BJ (cell line): Measurements from ENCODE around the gene ZDHHC1. TPM values are rescaled to one million over a fixed set of nuclear protein-coding genes. Genes with fewer than 3 reads are reported as not detected.

Source experiments
- CTCF ChIA-PET: fragments of 350-600 bp; formaldehyde crosslinking; extraction: SDS; loops from one replicate; lab custom pipeline; 2021; ENCODE audit warnings: antibody characterized with exemption, inconsistent platforms; lab: Yijun Ruan, JAX
- POLR2A ChIA-PET: fragments of 300-600 bp; sonication (Branson Sonifier 250); formaldehyde crosslinking; extraction: SDS; loops from one replicate; lab custom pipeline; 2021; ENCODE audit warnings: antibody characterized with exemption; lab: Charles Lee
- DNase-seq: peaks from one replicate; pipeline ENCODE4 v3.0.0-alpha.2; 2011; ENCODE audit warnings: low read depth
- H3K27me3 ChIP-seq: 2 replicates; pipeline ENCODE4 v1.6.0; 2011; ENCODE audit warnings: low read length; ENCODE audit not compliant: control insufficient read depth, insufficient read depth
- H3K36me3 ChIP-seq: 2 replicates; pipeline ENCODE4 v1.5.1; 2011; ENCODE audit warnings: low read length; ENCODE audit not compliant: control insufficient read depth, insufficient read depth
- H3K4me3 ChIP-seq: 2 replicates; pipeline ENCODE4 v1.5.1; 2011; ENCODE audit warnings: low read depth, mild to moderate bottlenecking, control low read depth, low read length
- polyA plus RNA-seq: library from polyadenylated mRNA; depleted of rRNA; stranded (reverse); fragments of >200 nt; gene quantifications from 2 replicates; pipeline ENCODE4 v1.2.3, GENCODE V29; 2011; rRNA removed
- small RNA-seq: library from RNA; depleted of rRNA; stranded (forward); fragments of <200 nt; gene quantifications from one replicate; pipeline ENCODE3, GENCODE V24; 2012; ENCODE audit warnings: low replicate concordance, low read depth; ENCODE audit not compliant: insufficient read length
- TF ChIP-seq, protein P1 (sequence below): IDR thresholded peaks from 2 replicates; pipeline ENCODE4 v1.5.1; 2011; ENCODE audit warnings: low read depth, mild to moderate bottlenecking, control low read depth, inconsistent platforms, low read length, moderate library complexity; ENCODE audit not compliant: insufficient read depth

ZDHHC1 gene
- polyA plus RNA-seq, 1 experiment, result 7.4 TPM

- CTCF ChIA-PET, result interaction anchor here (0.6 to 1.5 kb wide), 4 partner anchors 10 to 126 kb away, joined by 3 to 9 read pairs (median 4); no protein-coding TSS in a partner anchor
- POLR2A ChIA-PET, result no interaction called here
- Histone ChIP-seq H3K36me3 (no peaks in the 10 kb centered on the region), H3K4me3 (no peak overlapping the region), H3K27me3 (peaks cover 4% of the 10 kb centered on the region)
- DNase-seq, result no peak
- TF ChIP-seq, protein P1, sequence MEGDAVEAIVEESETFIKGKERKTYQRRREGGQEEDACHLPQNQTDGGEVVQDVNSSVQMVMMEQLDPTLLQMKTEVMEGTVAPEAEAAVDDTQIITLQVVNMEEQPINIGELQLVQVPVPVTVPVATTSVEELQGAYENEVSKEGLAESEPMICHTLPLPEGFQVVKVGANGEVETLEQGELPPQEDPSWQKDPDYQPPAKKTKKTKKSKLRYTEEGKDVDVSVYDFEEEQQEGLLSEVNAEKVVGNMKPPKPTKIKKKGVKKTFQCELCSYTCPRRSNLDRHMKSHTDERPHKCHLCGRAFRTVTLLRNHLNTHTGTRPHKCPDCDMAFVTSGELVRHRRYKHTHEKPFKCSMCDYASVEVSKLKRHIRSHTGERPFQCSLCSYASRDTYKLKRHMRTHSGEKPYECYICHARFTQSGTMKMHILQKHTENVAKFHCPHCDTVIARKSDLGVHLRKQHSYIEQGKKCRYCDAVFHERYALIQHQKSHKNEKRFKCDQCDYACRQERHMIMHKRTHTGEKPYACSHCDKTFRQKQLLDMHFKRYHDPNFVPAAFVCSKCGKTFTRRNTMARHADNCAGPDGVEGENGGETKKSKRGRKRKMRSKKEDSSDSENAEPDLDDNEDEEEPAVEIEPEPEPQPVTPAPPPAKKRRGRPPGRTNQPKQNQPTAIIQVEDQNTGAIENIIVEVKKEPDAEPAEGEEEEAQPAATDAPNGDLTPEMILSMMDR, result peak; percentile 51
Observed at GRCh38 chr16:67349172-67349571, 67.1 kb downstream of the ZDHHC1 start.

GRCh38 chr16:67346341-67346740 is 69.9 kb downstream of the ZDHHC1 start:
- POLR2A ChIA-PET, result no interaction called here
- no peaks in the 10 kb centered on the region for H3K36me3 ChIP-seq
- TF ChIP-seq, protein P1, result no peak
- H3K4me3 ChIP-seq, result no peak overlapping the region
- no peak for DNase-seq
- H3K27me3 ChIP-seq, result 0 out of 2 replicates have a peak, but pooled peaks cover 1% of the 10 kb centered on the region
- CTCF ChIA-PET, result interaction anchor here (1.4 to 2.7 kb wide), 3 partner anchors 20 to 119 kb away, joined by 7 to 12 read pairs (median 8); partner anchors contain the start of genes KCTD19 and LRRC36

DNA sequence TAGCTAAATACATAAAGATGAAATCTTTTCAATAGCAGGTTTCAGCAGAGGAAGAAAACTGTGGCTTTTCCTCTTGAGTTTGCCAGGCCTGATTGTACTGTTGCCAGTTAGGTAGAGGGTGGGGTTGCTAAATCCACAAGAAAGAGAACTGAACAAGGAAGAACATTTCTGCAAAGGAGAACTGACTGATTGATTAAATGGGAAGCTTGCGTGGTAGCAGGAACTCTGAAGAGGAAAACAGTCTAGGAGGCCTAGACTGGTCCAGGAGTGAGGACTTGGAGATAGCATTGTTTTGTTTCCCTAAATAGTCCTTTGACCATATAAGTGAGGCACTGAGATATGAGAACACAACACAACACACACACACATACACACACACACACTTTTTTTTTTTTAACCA is 70.9 kb downstream of the ZDHHC1 start:
- TF ChIP-seq, protein P1, result no peak
- Histone ChIP-seq H3K27me3 (0 out of 2 replicates have a peak, but pooled peaks cover 1% of the 10 kb centered on the region), H3K4me3 (no peak overlapping the region), H3K36me3 (no peaks in the 10 kb centered on the region)
- no peak for DNase-seq
- POLR2A ChIA-PET, result no interaction called here
- CTCF ChIA-PET, result interaction anchor here (1.0 to 2.7 kb wide), 4 partner anchors 19 to 120 kb away, joined by 3 to 12 read pairs (median 5); partner anchors contain the start of genes KCTD19 and LRRC36

Small RNA genes within 50 kb of the gene (small RNA-seq; reads per million reads assigned to genes)
- gene RNU1-123P, result not detected

Other genes starting within 250 kb of the ZDHHC1 start
- gene NOL3, start 245.9 kb downstream of the ZDHHC1 start, polyA plus RNA-seq, result 12.7 and 14.7 TPM in 2 replicates
- gene MATCAP1, start 232.5 kb downstream of the ZDHHC1 start, polyA plus RNA-seq, result 8.7 and 13.1 TPM in 2 replicates
- gene EXOC3L1, start 226.3 kb downstream of the ZDHHC1 start, polyA plus RNA-seq, result not detected in 2 replicates
- gene E2F4, start 224.3 kb downstream of the ZDHHC1 start, polyA plus RNA-seq, result 49.9 and 83.2 TPM in 2 replicates
- gene ELMO3, start 217.3 kb downstream of the ZDHHC1 start, polyA plus RNA-seq, result 0.56 and 0.97 TPM in 2 replicates
- 64.2 and 79.7 TPM in 2 replicates for gene TMEM208, start 189.3 kb downstream of the ZDHHC1 start, polyA plus RNA-seq
- 13.2 and 23.0 TPM in 2 replicates for gene FHOD1, start 169.0 kb downstream of the ZDHHC1 start, polyA plus RNA-seq
- 2.1 and 2.6 TPM in 2 replicates for gene SLC9A5, start 167.5 kb downstream of the ZDHHC1 start, polyA plus RNA-seq
- 12.1 and 25.2 TPM in 2 replicates for gene PLEKHG4, start 136.9 kb downstream of the ZDHHC1 start, polyA plus RNA-seq
- 0.06 TPM in 1 of 2 replicates, not detected in the other for gene KCTD19, start 89.7 kb downstream of the ZDHHC1 start, polyA plus RNA-seq
- gene LRRC36, start 89.7 kb downstream of the ZDHHC1 start, polyA plus RNA-seq, result 0.06 TPM in 1 of 2 replicates, not detected in the other
- 0.26 and 0.64 TPM in 2 replicates for gene TPPP3, start 23.0 kb downstream of the ZDHHC1 start, polyA plus RNA-seq
- 0.07 TPM in 1 of 2 replicates, not detected in the other for gene HSD11B2, start 14.6 kb upstream of the ZDHHC1 start, polyA plus RNA-seq
- gene ATP6V0D1, start 64.7 kb upstream of the ZDHHC1 start, polyA plus RNA-seq, result 111 and 155 TPM in 2 replicates
- not detected in 2 replicates for gene AGRP, start 67.1 kb upstream of the ZDHHC1 start, polyA plus RNA-seq
- gene RIPOR1, start 112.4 kb upstream of the ZDHHC1 start, polyA plus RNA-seq, result 7.4 and 12.7 TPM in 2 replicates
- 20.9 and 22.8 TPM in 2 replicates for gene CTCF, start 146.0 kb upstream of the ZDHHC1 start, polyA plus RNA-seq
- gene CARMIL2, start 228.7 kb upstream of the ZDHHC1 start, polyA plus RNA-seq, result 0.18 and 0.23 TPM in 2 replicates
- gene ACD, start 243.8 kb upstream of the ZDHHC1 start, polyA plus RNA-seq, result 14.1 and 29.5 TPM in 2 replicates
- 0.86 and 0.88 TPM in 2 replicates for gene PARD6A, start 244.5 kb upstream of the ZDHHC1 start, polyA plus RNA-seq